Activated CD4-positive, alpha-beta T cell treated with anti-CD3 and anti-CD28 coated beads, Interleukin-2, amount 50 U/mL, for 16 hours (primary cell): ENCODE results near the gene BFAR.
"Not testable (repeated sequence)": the region's sequence is repeated elsewhere in the genome, so short reads cannot be mapped to it uniquely, and the experiment has no call there.

Source experiments
- DNase-seq: peaks from one replicate; pipeline ENCODE4 v3.0.0-alpha.2; 2020

The BFAR gene

DNA sequence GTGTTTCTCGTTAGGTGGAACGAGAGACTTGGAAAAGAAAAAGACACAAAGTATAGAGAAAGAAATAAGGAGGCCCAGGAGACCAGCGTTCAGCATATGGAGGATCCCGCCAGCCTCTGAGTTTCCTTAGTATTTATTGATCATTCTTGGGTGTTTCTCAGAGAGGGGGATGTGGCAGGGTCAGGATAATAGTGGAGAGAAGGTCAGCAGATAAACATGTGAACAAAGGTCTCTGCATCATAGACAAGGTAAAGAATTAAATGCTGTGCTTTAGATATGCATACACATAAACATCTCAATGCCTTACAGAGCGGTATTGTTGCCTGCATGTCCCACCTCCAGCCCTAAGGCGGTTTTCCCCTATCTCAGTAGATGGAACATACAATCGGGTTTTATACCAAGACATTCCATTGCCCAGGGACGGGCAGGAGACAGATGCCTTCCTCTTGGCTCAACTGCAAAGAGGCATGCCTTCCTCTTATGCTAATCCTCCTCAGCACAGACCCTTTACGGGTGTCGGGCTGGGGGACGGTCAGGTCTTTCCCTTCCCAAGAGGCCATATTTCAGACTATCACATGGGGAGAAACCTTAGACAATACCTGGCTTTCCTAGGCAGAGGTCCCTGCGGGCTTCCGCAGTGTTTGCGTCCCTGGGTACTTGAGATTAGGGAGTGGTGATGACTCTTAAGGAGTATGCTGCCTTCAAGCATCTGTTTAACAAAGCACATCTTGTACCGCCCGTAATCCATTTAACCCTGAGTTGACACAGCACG is 3.6 kb downstream of the BFAR start:
- DNase-seq, result not testable (repeated sequence)

DNA sequence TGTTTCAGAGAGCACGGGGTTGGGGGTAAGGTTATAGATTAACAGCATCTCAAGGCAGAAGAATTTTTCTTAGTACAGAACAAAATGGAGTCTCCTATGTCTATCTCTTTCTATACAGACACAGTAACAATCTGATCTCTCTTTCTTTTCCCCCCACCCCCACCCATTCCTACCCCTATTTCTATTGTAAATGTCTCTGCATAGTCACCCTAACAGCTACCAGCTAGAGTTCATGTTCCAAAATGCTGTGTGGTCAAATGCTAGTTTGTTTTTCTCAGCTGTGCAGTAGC is 4.1 kb downstream of the BFAR start:
- DNase-seq, result not testable (repeated sequence)

DNA sequence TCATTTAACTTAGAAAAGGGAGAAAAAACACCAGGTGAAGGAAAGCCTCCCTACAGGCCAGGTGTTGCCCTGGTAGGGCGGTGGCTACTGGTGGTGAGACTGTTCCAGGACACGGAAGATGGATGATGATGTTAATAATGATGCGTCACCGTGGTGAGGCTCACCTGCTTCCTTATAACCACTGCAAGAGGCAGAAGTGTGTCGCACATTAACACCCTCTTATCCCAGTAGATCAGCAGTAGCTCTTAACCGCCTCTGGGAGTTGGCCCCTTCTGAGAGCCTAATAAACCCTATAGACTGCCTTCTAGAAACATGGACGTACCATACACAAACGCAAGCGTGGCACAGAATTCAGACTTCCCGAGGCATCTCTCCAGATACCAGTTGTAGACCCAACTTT is 7.8 kb downstream of the BFAR start:
- DNase-seq, result no peak

DNA sequence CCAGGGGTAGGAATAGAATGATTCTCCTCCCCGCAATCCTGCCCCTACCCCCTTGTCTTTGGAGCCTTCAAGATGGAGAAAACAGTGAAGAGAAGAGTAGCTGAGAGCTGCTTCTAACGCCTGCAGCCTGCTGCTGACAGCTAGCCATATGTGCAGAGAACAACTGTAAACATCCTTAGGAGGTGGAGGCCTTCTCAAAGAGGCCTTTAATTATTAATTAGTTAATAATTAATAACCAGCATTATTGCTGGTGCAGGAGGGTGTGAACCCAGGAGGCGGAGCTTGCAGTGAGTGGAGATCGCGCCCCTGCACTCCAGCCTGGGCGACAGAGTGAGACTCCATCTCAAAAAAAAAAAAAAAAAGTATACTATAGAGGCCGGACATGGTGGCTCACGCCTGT is 8.5 kb downstream of the BFAR start:
- no peak for DNase-seq

DNA sequence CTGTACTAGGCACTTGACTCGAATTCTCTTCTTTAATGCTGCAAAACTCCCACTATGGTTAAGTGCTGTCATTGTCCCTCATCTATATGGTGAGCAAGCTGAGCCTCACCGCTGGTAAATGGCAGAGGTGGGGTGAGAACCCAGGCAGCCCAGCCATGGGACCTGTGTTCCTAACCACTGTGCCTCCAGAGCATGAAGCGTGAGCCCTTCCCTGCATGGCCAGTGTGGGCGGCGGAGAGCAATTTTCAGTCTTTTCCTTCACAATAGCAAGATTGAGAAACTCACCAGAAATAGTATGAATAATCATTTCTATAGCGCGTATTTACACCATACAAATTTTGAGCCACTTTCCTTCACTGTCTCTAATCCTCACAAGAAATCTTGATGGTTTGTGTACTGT is 9.2 kb downstream of the BFAR start:
- no peak for DNase-seq

DNA sequence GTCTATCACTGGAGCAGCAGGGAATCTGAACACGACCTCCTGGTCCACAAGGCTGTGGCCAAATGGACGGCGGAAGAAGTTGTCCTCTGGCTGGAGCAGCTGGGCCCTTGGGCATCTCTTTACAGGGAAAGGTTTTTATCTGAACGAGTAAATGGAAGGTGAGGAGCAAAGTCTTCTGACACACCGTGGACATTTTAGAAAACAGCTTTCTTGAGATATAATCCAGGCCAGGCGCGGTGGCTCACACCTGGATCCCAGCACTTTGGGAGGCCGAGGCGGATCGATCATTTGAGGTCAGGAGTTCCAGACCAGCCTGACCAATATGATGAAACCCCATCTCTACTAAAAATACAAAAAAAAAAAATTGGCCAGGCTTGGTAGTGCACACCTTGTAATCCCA is 17.1 kb downstream of the BFAR start:
- no peak for DNase-seq

DNA sequence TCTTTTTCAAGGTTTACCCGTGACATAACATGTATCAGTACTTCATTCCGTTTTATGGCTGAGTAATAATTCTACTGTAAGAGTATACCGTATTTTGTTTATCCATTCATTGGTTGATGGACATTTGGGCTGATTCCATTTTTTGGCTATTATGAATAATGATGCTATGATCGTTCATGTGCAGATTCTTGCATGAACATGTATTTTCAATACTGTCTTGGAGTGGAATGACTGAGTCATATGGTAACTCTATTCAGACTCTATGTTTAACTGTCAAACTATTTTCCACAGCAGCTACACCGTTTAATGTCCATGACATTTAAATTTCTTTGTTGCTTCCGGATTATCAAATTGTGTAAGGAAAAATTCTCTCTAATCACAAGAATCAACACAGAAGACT is 17.9 kb downstream of the BFAR start:
- DNase-seq, result no peak

DNA sequence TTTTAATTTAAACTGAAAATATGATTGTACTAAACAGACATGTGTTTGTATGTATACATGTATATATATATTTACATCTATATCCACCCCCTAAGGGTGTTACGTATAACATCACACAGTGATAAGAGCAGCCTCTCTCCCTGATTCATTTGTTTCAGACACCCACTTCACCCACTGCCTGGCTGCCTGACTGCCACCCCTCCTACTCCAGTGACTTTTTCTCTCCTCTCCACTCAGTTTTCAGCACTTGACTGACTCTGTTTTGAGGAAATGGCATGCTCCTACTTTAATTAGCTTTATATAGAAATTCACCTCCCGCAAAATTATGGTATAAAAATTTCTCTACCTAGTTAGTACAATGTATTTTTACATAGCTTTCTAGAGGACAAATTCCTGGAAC is 20.0 kb downstream of the BFAR start:
- DNase-seq, result no peak

DNA sequence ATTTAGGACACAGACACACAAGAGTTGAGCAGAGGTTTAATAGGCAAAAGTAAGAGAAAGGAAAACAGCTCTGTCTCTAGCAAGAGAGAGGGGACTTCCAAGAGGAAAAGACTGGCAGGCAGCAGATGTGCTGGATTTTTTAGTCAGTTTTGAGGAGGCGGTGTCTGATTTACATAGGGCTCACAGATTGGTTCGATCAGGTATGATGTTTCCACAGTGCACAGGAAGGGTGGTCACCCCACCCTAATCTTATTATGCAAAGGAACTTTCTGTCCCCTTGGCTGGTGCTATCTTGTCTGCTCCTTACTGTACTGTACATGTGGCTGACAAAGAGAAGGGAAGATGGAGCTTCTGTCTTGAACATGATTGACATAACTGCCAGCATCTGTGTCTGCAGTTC is 25.3 kb downstream of the BFAR start:
- no peak for DNase-seq

DNA sequence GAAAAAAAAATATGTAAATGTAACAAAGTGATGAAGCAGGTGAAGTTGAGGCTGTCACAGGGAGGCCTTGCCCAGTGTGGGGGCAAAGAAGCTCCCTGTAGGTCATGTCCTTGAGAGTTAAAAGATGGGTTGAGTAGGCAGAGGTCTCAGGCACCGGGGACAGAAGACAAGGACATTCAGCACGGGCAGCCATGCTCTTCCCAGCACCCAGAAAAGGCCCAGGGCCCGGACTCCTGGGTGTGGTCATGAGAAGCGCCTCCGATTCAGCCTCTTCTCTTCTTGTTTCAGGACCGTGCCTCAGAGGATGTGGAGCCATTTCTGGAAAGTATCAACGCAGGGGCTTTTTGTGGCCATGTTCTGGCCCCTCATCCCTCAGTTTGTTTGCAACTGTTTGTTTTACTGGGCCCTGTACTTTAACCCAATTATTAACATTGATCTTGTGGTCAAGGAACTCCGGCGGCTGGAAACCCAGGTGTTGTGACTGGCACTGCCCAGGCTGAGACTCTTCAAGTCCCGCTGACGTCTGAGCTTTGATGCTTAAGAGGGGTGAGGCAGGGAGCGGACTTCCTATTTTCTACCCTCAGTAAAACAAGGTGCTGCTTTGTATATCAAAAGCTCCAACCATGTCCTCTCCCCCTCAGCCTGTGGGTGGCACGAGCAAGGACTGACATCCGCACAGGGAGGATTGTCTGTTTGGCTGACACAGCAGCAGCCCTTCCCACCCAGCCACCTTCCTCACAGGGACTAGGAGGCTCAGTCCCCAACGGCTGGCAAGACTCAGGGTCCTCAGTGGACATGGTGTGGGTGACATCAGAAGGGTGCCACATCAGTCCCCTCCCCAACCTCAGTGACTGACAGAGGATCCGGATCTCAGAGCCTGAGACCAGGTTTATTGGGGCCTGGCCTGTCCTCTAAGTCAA is 34.9 kb downstream of the BFAR start:
- DNase-seq, result no peak

DNA sequence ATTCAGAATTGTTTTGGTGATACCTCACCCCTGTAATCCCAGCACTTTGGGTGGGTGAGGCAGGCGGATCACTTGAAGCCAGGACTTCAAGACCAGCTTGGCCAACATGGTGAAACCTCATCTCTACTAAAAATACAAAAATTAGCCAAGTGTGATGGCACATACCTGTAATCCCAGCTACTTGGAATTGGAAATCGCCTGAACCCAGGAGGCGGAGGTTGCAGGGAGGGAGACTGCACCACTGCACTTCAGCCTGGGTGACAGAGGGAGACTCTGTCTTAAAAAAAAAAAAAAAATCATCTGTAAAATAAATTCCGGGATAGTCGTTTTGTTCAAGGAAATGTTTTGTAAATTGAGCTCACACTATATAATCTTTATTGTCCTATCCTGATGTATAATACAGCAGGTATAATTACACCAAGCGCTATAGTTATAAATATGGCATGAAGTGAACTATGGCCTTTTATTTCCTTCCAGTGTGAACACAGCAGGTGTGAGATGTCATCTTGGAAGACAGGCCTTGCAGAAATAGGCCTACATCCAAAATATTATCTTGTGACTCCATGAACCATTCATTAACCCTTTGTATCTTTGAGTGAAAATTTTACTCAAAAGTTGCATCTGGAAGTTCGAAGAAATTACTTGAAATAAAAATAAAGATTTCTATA is 35.9 kb downstream of the BFAR start:
- no peak for DNase-seq

DNA sequence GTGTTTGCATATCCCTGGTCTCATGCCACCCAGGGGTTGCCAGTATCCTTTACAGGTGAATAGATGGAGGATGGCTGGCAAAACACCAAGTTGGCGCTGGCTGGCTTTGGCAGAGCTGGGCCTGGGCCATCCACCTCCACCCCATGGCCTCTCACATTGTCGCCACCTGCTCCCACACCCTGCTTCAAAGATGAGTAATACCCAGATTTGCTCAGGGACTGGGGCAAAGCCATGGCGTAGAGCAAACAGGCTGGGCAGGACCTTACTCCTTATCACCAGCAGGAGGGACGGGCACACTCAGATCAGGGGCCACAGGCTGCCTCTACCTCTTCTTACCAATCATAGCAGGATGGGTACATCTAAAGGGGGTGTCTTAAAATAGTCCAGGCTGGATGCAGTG is 37.0 kb downstream of the BFAR start:
- DNase-seq, result no peak

DNA sequence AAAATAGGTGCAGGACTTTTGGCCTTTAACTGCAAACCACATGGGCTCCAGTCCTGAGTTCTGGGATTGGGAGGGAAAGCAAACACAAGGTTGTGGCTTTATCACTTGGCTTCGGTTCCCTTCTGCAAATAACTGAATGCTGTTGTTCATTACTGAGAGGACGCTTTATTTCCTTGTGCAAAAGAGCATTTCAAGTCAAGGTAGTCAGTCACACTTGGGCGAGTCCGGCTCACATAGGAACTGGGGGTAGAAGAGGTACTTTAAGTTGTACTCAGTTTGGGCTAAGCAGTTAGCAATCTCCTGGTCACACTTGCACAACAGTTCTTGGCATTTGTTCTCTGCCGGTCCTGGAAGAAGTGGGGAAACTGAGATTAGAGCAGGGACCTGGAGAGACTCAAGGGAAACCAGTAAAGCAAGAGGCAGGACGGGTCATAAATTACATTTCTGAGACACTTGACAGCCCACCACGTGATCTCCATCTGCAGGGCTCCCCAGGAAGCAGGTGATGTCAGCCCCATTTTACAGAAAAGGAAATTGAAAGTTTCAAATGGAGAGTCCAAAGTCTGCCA is 39.7 kb downstream of the BFAR start:
- peak; percentile 14 for DNase-seq

DNA sequence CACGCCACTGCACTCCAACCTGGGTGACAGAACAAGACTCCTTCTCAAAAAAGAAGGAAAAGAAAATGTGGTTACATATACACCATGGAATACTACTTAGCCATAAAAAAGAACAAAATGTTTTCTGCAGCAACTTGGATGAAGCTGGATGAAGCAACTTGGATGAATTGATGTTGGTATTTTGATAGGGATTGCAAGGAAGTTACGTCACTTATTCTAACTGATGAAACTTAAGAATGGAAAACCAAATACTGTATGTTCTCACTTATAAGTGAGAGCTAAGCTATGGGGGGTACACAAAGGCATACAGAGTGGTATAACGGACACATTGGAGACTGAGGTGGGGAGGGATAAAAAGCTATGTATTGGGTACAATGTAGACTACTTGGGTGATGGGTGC is 43.9 kb downstream of the BFAR start:
- no peak for DNase-seq

DNA sequence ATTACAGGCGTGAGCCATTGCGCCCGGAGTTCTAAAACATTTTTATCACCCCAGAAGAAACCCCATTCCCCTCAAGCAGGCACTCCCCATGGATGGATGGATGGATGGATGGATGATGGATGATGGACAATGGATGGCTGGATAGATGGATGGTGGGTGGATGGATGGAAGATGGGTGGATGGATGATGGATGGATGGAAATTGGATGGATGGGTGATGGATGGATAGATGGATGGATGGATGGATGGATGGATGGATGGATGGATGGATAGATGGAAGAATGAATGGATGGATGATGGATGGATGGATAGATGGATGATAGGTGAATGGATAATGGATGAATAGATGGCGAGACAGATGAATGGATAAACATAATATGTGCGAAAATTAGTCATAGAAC is 44.9 kb downstream of the BFAR start:
- no peak for DNase-seq

DNA sequence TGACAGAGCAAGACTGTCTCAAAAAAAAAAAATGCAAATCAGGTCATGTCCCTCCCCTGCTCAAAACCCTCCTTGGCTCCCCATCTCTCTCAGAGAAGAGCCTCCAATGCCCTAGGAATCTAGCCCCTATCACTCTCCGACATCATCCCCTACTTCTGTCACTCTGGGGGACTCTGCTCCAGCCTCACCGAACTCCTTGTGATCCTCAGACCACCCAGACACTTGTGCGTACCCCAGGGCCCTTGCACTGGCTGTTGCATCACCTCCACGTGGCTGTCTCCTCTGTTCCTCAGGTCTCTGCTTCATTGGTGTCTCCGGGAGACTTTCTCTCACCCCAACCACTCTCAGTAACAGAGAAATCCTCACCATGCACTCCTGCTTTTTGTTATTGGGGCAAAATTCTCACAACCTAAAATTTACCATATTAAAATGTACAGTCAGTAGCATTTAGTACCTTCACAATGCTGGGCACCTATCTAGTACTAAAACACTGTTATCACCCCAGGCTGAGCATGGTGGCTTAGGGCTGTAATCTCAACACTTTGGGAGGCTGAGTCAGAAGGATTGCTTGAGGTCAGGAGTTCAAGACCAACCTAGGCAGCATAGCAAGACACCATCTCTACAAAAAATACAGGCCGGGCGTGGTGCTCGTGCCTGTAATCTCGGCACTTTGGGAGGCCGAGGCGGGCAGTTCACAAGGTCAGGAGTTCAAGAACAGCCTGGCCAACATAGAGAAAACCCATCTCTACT is 46.2 kb downstream of the BFAR start:
- no peak for DNase-seq

DNA sequence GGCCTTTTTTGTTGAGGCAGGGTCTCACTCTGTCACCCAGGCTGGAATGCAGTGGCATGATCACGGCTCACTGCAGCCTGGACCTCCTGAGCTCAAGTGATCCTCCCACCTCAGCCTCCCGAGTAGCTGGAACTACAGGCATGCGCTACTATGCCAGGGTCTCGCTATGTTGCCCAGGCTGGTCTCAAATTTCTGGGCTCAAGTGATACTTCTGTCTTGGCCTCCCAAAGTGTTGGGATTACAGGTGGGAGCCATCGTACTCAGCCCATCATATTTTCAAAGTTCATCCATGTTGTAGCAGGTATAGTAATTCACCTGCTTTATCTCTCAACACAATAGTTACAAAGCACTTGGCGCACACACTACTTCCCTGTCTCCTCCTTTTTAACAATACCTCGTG is 47.6 kb downstream of the BFAR start:
- not testable (repeated sequence) for DNase-seq

DNA sequence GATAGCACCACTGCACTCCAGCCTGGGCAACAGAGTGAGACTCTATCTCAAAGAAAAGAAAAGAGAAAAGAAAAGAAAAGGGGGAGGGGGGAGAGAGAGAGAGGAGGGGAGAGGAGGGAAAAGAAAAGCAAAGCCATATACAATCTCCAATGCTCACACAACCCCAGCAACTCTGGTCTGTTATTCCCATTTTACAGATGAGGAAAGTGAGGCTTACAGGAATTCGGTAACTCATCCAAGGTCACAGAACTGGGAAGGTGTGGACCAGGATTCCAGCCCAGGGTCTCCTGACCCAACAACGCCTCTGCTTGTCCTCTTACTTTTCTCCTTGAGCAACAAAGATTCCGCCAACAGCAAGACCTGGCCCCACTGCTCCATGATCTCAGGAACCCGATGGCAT is 48.4 kb downstream of the BFAR start:
- no peak for DNase-seq

DNA sequence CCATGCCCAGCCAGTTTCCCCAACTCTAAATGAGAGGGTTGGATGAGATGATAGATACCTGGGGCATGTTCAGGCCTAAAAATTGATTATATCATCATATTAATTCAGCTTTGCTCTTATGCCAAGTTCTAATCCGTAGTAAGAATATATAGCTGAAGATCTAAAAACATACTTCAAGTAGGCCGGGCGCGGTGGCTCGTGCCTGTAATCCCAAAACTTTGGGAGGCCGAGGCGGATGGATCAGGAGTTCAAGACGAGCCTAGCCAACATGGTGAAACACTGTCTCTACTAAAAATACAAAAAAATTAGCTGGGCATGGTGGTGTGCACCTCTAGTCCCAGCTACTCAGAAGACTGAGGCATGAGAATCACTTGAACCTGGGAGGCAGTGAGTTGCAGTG is 49.4 kb downstream of the BFAR start:
- no peak for DNase-seq

DNA sequence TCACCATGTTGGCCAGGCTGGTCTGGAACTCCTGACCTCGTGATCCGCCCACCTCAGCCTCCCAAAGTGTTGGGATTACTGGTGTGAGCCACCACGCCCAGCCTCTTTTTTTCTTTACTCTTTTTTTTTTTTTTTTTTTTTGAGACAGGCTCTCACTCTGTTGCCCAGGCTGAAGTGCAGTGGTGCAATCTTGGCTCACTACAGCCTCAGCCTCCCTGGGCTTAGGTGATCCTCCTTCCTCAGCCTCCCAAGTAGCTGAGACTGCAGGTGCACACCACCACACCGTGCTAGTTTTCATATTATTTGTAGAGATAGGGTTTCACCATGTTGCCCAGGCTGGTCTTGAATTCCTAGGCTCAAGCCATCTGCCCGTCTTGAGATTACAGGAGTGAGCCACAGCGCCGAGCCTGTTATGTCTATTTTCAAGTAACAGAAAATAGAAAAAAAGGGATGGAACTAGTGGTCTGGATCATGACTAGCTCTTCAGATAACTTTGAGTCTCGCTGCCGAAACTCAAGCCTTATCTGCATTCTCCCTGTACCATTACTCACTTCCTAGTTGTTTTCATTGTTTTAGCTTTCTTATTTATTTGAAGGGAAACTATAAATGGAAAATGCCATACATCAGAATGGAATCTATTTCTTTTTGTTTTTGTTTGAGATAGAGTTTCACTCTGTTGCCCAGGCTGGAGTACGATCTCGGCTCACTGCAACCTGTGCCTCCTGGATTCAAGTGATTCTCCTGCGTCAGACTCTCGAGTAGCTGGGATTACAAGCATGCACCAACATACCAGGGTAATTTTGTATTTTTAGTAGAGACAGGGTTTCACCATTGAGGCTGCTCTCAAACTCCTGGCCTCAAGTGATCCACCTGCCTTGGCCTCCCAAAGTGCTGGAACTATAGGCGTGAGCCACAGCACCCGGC is 53.4 kb downstream of the BFAR start:
- DNase-seq, result not testable (repeated sequence)

DNA sequence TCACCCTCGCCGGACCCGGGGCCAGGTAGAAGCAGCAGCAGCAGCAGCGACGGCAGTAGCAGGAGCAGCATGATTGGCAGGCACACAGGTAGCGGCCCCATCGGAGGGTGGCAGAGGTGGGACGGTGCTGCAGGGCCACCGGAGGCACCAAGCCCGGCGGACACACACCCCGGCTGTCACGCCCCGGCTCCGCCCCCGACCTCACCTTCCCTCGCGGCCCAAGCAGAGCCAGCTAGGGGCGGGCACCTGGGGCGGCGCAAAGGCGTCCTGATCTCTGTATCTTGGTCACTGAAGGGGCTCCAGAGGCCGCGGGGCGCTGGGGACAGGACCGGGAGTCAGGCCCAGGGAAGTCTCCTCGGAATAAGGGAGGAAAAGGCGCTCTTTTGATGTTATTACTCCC is 61.4 kb downstream of the BFAR start, which contains the start of gene PLA2G10:
PLA2G10 (minus strand) TSS at position 180 of the 400 bp plus-strand sequence; CDS start at position 101, 79 bp downstream.
- not testable (repeated sequence) for DNase-seq
